ENCODE measurements around the gene PGRMC2. TPM values are rescaled to one million over a fixed set of nuclear protein-coding genes. Genes with fewer than 3 reads are reported as not detected.

PGRMC2 gene
- total and polyA plus RNA-seq, 2 of the 8 experiments (the other 6 are each of a cell fraction or from before 2014, with no cell fraction given): 9.5 to 85.3 TPM

DNA sequence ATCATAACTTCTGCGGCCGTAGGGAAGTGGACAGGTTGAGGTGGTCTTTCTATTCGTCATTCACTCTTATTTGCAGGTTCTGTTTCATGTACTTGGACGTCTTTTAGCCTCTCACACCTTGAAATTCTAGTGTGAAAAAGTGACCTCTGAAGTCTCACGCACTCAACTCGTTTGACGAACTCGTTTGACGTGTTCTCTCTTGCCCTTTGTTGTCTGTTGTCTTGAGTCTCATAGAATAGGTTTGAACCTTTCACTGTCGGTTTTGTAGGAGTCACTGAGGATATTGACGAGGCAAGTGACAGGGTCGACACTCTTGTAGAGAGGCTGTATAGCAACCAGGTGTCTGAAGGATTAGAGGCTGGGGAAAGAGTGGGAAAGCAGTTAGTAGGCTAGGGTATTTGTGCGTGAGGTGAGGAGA lies 1.1 kb upstream of the PGRMC2 start:
- Histone ChIP-seq H2BK12ac (ENCODE audit: low read depth, low read length) (no peak overlapping the region; the same call in 1 of the 2 replicates), H2BK15ac (ENCODE audit: low read length) (no peak overlapping the region), H3K36me3 (ENCODE audit: control insufficient read depth in 2 of 4, insufficient read depth in 4 of 4, low read length in 3 of 4) (peaks cover 0 to 8% (median 0%) of the 10 kb centered on the region in 4 experiments; a peak in 1 of 8 replicates), H4K5ac (ENCODE audit: insufficient read length, low read depth, low read length) (peak overlapping the region; percentile 35), H2AFZ (ENCODE audit: low read length) (peak overlapping the region; percentile 63), H4K91ac (replicated peaks; ENCODE audit: insufficient read length, low read length) (no peak overlapping the region), H2BK120ac (replicated peaks; ENCODE audit: low read depth, low read length) (no peak overlapping the region), H3K9me3 (ENCODE audit: insufficient read depth in 2 of 2, low read depth in 1 of 2, low read length in 1 of 2) (no peaks in the 10 kb centered on the region), H2AK5ac (ENCODE audit: low read depth, low read length) (no peak overlapping the region; the same call in 1 of the 2 replicates), H4K8ac (ENCODE audit: extremely low read depth, insufficient read depth, low read length) (no peak overlapping the region), H3K56ac (replicated peaks; ENCODE audit: insufficient read length, low read depth, low read length) (peak overlapping the region; percentile 81), H3K27ac (ENCODE audit: low read depth, low read length) (peak overlapping the region; percentile 94), H3K79me1 (ENCODE audit: low read depth, low read length) (no peaks in the 10 kb centered on the region), H3K79me2 (ENCODE audit: control insufficient read depth in 1 of 2, insufficient read depth in 2 of 2, low read length in 2 of 2) (peaks cover 5 to 46% of the 10 kb centered on the region in 2 experiments), H3K27me3 (replicated peaks in 1 of 4; ENCODE audit: control insufficient read depth in 3 of 4, extremely low read depth in 1 of 4, insufficient read depth in 3 of 4, low read length in 3 of 4) (no peaks in the 10 kb centered on the region), H2BK5ac (ENCODE audit: low read depth, low read length) (peak overlapping the region; percentile 57; the same call in 1 of the 2 replicates), H3K23me2 (ENCODE audit: low read depth, low read length) (peaks cover 10% of the 10 kb centered on the region), H4K20me1 (replicated peaks in 1 of 2; ENCODE audit: control insufficient read depth in 1 of 2, insufficient read depth in 2 of 2, low read length in 2 of 2) (peaks cover 0 to 2% of the 10 kb centered on the region in 2 experiments), H3K9ac (replicated peaks in 1 of 4; ENCODE audit: extremely low read depth in 1 of 4, low read depth in 3 of 4, low read length in 3 of 4) (peak overlapping the region; percentile 69 to 90 (median 78)), H3K4me3 (ENCODE audit: extremely low read depth in 1 of 4, insufficient read depth in 2 of 4, low read depth in 3 of 4, low read length in 4 of 4) (peak overlapping the region; percentile 64 to 95 (median 79)), H3K23ac (ENCODE audit: insufficient read length) (no peak overlapping the region), H3K4ac (replicated peaks; ENCODE audit: insufficient read length, low read depth, low read length) (no peak overlapping the region), H3K4me1 (replicated peaks in 1 of 4; ENCODE audit: control insufficient read depth in 3 of 4, insufficient read depth in 4 of 4, low read length in 3 of 4) (peaks cover 0 to 8% (median 3%) of the 10 kb centered on the region in 4 experiments; a peak in 4 of 7 replicates), H3K14ac (ENCODE audit: insufficient read length) (no peak overlapping the region), H3K4me2 (ENCODE audit: insufficient read depth in 1 of 2, low read depth in 2 of 2, low read length in 2 of 2) (peak overlapping the region; percentile 91 to 98), H2BK20ac (ENCODE audit: low read length) (no peak overlapping the region), H3K18ac (ENCODE audit: extremely low read depth, low read length) (peak overlapping the region; percentile 80)
- ChIA-PET CTCF (ENCODE audit: partially characterized antibody) (interaction anchor here (0.7 to 1.1 kb wide), 4 partner anchors 65 to 917 kb away, joined by 3 to 4 read pairs (median 4); no protein-coding TSS in a partner anchor), POLR2A (ENCODE audit: partially characterized antibody) (interaction anchor here (0.6 to 3.0 kb wide), 8 partner anchors 17 to 524 kb away, joined by 3 to 12 read pairs (median 3); partner anchors contain the start of gene LARP1B)
- FAIRE-seq: peak; percentile 73
- WGBS, 2 experiments (ENCODE audit: extremely low coverage in 1 of 2, insufficient coverage in 1 of 2, insufficient read length in 1 of 2, insufficient replicate concordance in 2 of 2, low coverage in 1 of 2, low lambda C conversion rate in 2 of 2, missing lambda C conversion rate in 1 of 2): 5% methylated on average over 13 of the region's 13 CpGs; no CpG with 5 or more reads in 1 of the 2 experiments
- DNase-seq (ENCODE audit: low read depth in 1 of 2, low spot score in 2 of 2): no peak
- TF ChIP-seq, protein P1, sequence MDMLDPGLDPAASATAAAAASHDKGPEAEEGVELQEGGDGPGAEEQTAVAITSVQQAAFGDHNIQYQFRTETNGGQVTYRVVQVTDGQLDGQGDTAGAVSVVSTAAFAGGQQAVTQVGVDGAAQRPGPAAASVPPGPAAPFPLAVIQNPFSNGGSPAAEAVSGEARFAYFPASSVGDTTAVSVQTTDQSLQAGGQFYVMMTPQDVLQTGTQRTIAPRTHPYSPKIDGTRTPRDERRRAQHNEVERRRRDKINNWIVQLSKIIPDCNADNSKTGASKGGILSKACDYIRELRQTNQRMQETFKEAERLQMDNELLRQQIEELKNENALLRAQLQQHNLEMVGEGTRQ (IDR thresholded peaks at IDR 0.05; ENCODE audit: low read length): no peak
- TF ChIP-seq ASH2L (IDR thresholded peaks at IDR 0.05; ENCODE audit: low read length): peak; percentile 11
- TF ChIP-seq, protein P2, sequence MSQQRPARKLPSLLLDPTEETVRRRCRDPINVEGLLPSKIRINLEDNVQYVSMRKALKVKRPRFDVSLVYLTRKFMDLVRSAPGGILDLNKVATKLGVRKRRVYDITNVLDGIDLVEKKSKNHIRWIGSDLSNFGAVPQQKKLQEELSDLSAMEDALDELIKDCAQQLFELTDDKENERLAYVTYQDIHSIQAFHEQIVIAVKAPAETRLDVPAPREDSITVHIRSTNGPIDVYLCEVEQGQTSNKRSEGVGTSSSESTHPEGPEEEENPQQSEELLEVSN (IDR thresholded peaks at IDR 0.05): peak; percentile 70; the same call in 1 of the 2 replicates
- TF ChIP-seq, protein P3, sequence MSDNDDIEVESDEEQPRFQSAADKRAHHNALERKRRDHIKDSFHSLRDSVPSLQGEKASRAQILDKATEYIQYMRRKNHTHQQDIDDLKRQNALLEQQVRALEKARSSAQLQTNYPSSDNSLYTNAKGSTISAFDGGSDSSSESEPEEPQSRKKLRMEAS (IDR thresholded peaks at IDR 0.05): 0 out of 2 replicates have a peak, but pooled peaks have one; percentile 29
- no peak for TF ChIP-seq SUZ12 (IDR thresholded peaks at IDR 0.05; ENCODE audit: low read length)
